OCI-LY3 (cell line): ENCODE data around the gene ATP2B1.

Experiments
- CTCF ChIP-seq: fragments of 200-600, 300-600 bp; sonication (generic); IDR thresholded peaks from 2 replicates; pipeline ENCODE4 v1.5.1; 2014; ENCODE audit warnings: antibody characterized with exemption, low read length, low read depth
- EZH2phosphoT487 ChIP-seq: fragments of 200-600 bp; shearing (Covaris generic); IDR thresholded peaks from 2 replicates; pipeline ENCODE4 v1.6.1; 2018; ENCODE audit warnings: antibody characterized with exemption, mixed run types, low read depth

GRCh38 chr12:89621521-89621920 is 87.1 kb downstream of the ATP2B1 start:
- TF ChIP-seq CTCF, result no peak
- no peak for TF ChIP-seq EZH2phosphoT487
